Measurements from ENCODE around the gene PSMA5. TPM values are rescaled to one million over a fixed set of nuclear protein-coding genes. Genes with fewer than 3 reads are reported as not detected.

The PSMA5 gene
- total RNA-seq, 1 experiment from 2014 or later = 133 TPM

DNA sequence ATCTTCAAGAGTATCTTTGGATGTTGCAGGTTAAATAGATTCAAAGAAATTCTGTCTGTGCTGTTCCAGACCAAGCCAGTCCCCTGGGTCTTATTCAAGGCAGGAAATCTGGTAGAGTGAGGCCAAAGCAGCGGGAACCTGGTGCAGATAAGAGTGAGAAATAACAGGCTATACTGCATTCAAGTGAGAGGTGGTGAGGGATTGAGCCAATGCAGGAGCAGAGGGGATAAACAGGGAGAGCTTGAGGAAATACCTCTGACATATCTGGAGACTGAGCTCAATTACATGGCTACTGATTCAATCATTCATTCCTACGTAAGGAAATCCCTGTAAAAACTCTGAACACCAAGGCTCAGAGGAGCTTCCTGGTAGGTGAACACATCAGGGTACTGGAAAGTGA lies 17.2 kb upstream of the PSMA5 start:
- Histone ChIP-seq H3K4me2 (ENCODE audit: insufficient read depth, insufficient read length, low read length) (no peak overlapping the region), H2BK12ac (ENCODE audit: insufficient read length, low read depth, low read length) (no peak overlapping the region), H3K79me1 (ENCODE audit: insufficient read depth, low read depth, low read length, poor library complexity, severe bottlenecking) (no peaks in the 10 kb centered on the region), H4K8ac (replicated peaks; ENCODE audit: insufficient read length, low read depth, low read length) (no peak overlapping the region), H3K9me3 (ENCODE audit: control insufficient read depth, low read depth, low read length) (no peaks in the 10 kb centered on the region), H3K56ac (ENCODE audit: insufficient read length, low read depth, low read length) (no peak overlapping the region), H3K18ac (ENCODE audit: insufficient read length, low read depth, low read length) (no peak overlapping the region), H3K9ac (ENCODE audit: extremely low read depth, insufficient read length, low read length) (no peak overlapping the region), H3T11ph (ENCODE audit: low read length) (no peak overlapping the region), H3K27me3 (ENCODE audit: insufficient read depth, low read length) (0 out of 2 replicates have a peak, but pooled peaks cover 2% of the 10 kb centered on the region), H2BK15ac (ENCODE audit: low read depth, low read length) (no peak overlapping the region), H2AK5ac (ENCODE audit: insufficient read length, low read length) (no peak overlapping the region), H3K14ac (ENCODE audit: insufficient read depth, low read length) (no peak overlapping the region), H3K79me2 (ENCODE audit: insufficient read depth, low read length) (no peaks in the 10 kb centered on the region), H2BK120ac (ENCODE audit: low read depth, low read length, poor library complexity, severe bottlenecking) (no peak overlapping the region), H3K23ac (ENCODE audit: insufficient read length, low read depth, low read length) (no peak overlapping the region), H3K23me2 (ENCODE audit: insufficient read length, low read depth, low read length, poor library complexity, severe bottlenecking) (no peaks in the 10 kb centered on the region), H3K4ac (ENCODE audit: low read depth, low read length) (no peak overlapping the region), H2BK5ac (ENCODE audit: insufficient read length, low read length) (no peak overlapping the region), H3K27ac (ENCODE audit: insufficient read length, low read depth, low read length) (no peak overlapping the region), H3K4me1 (ENCODE audit: insufficient read depth, low read length) (no peaks in the 10 kb centered on the region), H2AFZ (ENCODE audit: low read length) (no peak overlapping the region), H4K5ac (ENCODE audit: insufficient read length, low read depth, low read length) (no peak overlapping the region), H4K20me1 (ENCODE audit: control insufficient read depth, insufficient read depth, insufficient read length) (no peaks in the 10 kb centered on the region), H2BK20ac (ENCODE audit: low read depth, low read length, poor library complexity, severe bottlenecking) (no peak overlapping the region), H4K91ac (ENCODE audit: insufficient read length, low read depth, low read length) (no peak overlapping the region)
- no CpG with 5 or more reads among the region's 2 CpGs for WGBS (ENCODE audit: extremely low coverage, insufficient read length, low lambda C conversion rate)
- Mint-ChIP-seq H3K27me3 (ENCODE audit: low read depth) (peaks cover 12% of the 10 kb centered on the region), H3K9me3 (no peaks in the 10 kb centered on the region), H3K4me3 (no peak overlapping the region), H3K27ac (no peak overlapping the region), H3K4me1 (no peaks in the 10 kb centered on the region), H3K36me3 (ENCODE audit: insufficient read depth in 1 of 3, low read depth in 3 of 3) (no peaks in the 10 kb centered on the region)
- DNase-seq = no peak
- TF ChIP-seq, protein P1, sequence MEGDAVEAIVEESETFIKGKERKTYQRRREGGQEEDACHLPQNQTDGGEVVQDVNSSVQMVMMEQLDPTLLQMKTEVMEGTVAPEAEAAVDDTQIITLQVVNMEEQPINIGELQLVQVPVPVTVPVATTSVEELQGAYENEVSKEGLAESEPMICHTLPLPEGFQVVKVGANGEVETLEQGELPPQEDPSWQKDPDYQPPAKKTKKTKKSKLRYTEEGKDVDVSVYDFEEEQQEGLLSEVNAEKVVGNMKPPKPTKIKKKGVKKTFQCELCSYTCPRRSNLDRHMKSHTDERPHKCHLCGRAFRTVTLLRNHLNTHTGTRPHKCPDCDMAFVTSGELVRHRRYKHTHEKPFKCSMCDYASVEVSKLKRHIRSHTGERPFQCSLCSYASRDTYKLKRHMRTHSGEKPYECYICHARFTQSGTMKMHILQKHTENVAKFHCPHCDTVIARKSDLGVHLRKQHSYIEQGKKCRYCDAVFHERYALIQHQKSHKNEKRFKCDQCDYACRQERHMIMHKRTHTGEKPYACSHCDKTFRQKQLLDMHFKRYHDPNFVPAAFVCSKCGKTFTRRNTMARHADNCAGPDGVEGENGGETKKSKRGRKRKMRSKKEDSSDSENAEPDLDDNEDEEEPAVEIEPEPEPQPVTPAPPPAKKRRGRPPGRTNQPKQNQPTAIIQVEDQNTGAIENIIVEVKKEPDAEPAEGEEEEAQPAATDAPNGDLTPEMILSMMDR (conservative IDR thresholded peaks at IDR 0.05) = no peak
